B cell (primary cell): ENCODE data around the gene SMIM13. TPM values are rescaled to one million over a fixed set of nuclear protein-coding genes. Genes with fewer than 3 reads are reported as not detected.

Experiments
- ATAC-seq: fragments of 200-7000 bp; cut with Tn5 transposase; one replicate; pipeline ENCODE4 v1.10.0; 2021; ENCODE audit warnings: low read depth, mild to moderate bottlenecking, moderate number of reproducible peaks, moderate library complexity
- CTCF ChIA-PET: fragments of 350-600 bp; sonication (Branson Sonifier 250); formaldehyde crosslinking; loops from one replicate; lab custom pipeline; 2021; ENCODE audit warnings: antibody characterized with exemption, inconsistent platforms; lab: Charles Lee
- POLR2A ChIA-PET: fragments of 350-600 bp; sonication (Branson Sonifier 250); formaldehyde crosslinking; loops from one replicate; lab custom pipeline; 2021; ENCODE audit warnings: antibody characterized with exemption; lab: Charles Lee
- DNase-seq: peaks from one replicate; pipeline ENCODE4 v3.0.0; 2013
- H2AFZ ChIP-seq: 2 replicates; pipeline ENCODE4 v1.6.1; 2012; ENCODE audit warnings: mild to moderate bottlenecking, low read depth, low read length; ENCODE audit not compliant: insufficient read depth, poor library complexity, severe bottlenecking
- H3K27ac ChIP-seq, 2 donors: 1 replicate in 1 of 2; 2 replicates in 1 of 2; pipeline ENCODE4 v1.5.1; 2012 to 2013; ENCODE audit warnings: low read length in 2 of 2, mild to moderate bottlenecking in 2 of 2, moderate library complexity in 1 of 2
- H3K27me3 ChIP-seq, 4 experiments: fragments of 200-600 bp in 1 of 4; sonication (generic) in 1 of 4; replicated peaks in 1 of 4; 1 replicate in 2 of 4; 2 replicates in 2 of 4; pipeline versions ENCODE4 v1.6.1 to v1.7.0; 2013 to 2016; ENCODE audit warnings: low read length in 3 of 4, mild to moderate bottlenecking in 2 of 4, mixed read lengths in 1 of 4, moderate library complexity in 1 of 4; ENCODE audit not compliant: insufficient read depth in 4 of 4, control insufficient read depth in 3 of 4; ENCODE audit errors: control extremely low read depth in 1 of 4
- H3K36me3 ChIP-seq, 2 experiments: replicated peaks in 1 of 2; 1 replicate in 1 of 2; 2 replicates in 1 of 2; pipeline versions ENCODE4 v1.6.1 to v1.7.1; 2013; ENCODE audit warnings: low read length in 1 of 2; ENCODE audit not compliant: insufficient read depth in 2 of 2, control insufficient read depth in 1 of 2; ENCODE audit errors: control extremely low read depth in 1 of 2, extremely low read depth in 1 of 2
- H3K4me1 ChIP-seq, 2 donors: fragments of 200-600 bp in 1 of 2; sonication (generic) in 1 of 2; 1 replicate in 1 of 2; 2 replicates in 1 of 2; pipeline versions ENCODE4 v1.5.1 to v1.6.1; 2013 to 2017; ENCODE audit warnings: low read length in 2 of 2; ENCODE audit not compliant: control insufficient read depth in 2 of 2, insufficient read depth in 2 of 2
- H3K4me2 ChIP-seq: replicated peaks from 2 replicates; pipeline ENCODE3; 2012; ENCODE audit warnings: mild to moderate bottlenecking, low read depth, low read length; ENCODE audit not compliant: poor library complexity, severe bottlenecking
- H3K4me3 ChIP-seq, 5 experiments: fragments of 200-600 bp in 1 of 5; sonication (generic) in 1 of 5; 1 replicate in 3 of 5; 2 replicates in 2 of 5; pipeline versions ENCODE4 v1.5.1 to v1.7.0; 2011 to 2016; ENCODE audit warnings: low read length in 4 of 5, mild to moderate bottlenecking in 4 of 5, low read depth in 2 of 5, control low read depth in 1 of 5, moderate library complexity in 1 of 5; ENCODE audit not compliant: insufficient read depth in 1 of 5; ENCODE audit errors: control extremely low read depth in 1 of 5, extremely low read depth in 1 of 5
- H3K79me2 ChIP-seq: fragments of 200-600 bp; sonication (generic); one replicate; pipeline ENCODE4 v1.6.0; 2016; ENCODE audit warnings: low read length; ENCODE audit not compliant: control insufficient read depth, insufficient read depth
- H3K9ac ChIP-seq: fragments of 200-600 bp; sonication (generic); 2 replicates; pipeline ENCODE4 v1.6.1; 2017; ENCODE audit warnings: mild to moderate bottlenecking, low read length, moderate library complexity
- H3K9me3 ChIP-seq, 3 donors: one replicate each; pipeline versions ENCODE4 v1.6.1 to v1.7.1; 2013; ENCODE audit warnings: low read length in 2 of 3; ENCODE audit not compliant: control insufficient read depth in 2 of 3, insufficient read depth in 1 of 3; ENCODE audit errors: control extremely low read depth in 1 of 3
- H4K20me1 ChIP-seq: 2 replicates; pipeline ENCODE4 v1.6.0; 2012; ENCODE audit warnings: mild to moderate bottlenecking, low read length; ENCODE audit not compliant: insufficient read depth, control insufficient read depth, poor library complexity, severe bottlenecking
- H3K27ac Mint-ChIP-seq: one replicate; pipeline ENCODE4 v1.8.0; 2021; ENCODE audit warnings: mixed read lengths
- H3K27me3 Mint-ChIP-seq: one replicate; pipeline ENCODE4 v1.8.0; 2021; ENCODE audit warnings: mixed read lengths
- H3K4me1 Mint-ChIP-seq: one replicate; pipeline ENCODE4 v1.8.0; 2021; ENCODE audit warnings: mixed read lengths
- H3K4me3 Mint-ChIP-seq: one replicate; pipeline ENCODE4 v1.8.0; 2021; ENCODE audit warnings: mixed read lengths
- H3K9me3 Mint-ChIP-seq: one replicate; pipeline ENCODE4 v1.8.0; 2022; ENCODE audit warnings: mixed read lengths; ENCODE audit not compliant: insufficient read depth
- EZH2 ChIP-seq: IDR thresholded peaks from 2 replicates; pipeline ENCODE4 v1.6.1; 2012; ENCODE audit warnings: borderline replicate concordance, low read depth, mild to moderate bottlenecking, moderate library complexity, low read length; ENCODE audit not compliant: insufficient read depth, poor library complexity, severe bottlenecking
- WGBS: methylation state at CpG from one replicate; pipeline ENCODE4 v1.1.5; 2013; ENCODE audit warnings: missing lambda C conversion rate; ENCODE audit not compliant: insufficient coverage; 5-methylcytosine and 5-hydroxymethylcytosine counted together
- intact Hi-C: fragments of 100-400 bp; cut with micrococcal nuclease; formaldehyde crosslinking; loops from one replicate; pipeline ENCODE4 v1.10.0; 2022
- polyA plus RNA-seq: library from polyadenylated mRNA; depleted of rRNA; stranded (reverse); fragments of >200 nt; gene quantifications from 2 replicates; pipeline ENCODE4 v1.2.3, GENCODE V29; 2012
- total RNA-seq, 2 donors: library from RNA; stranded (reverse); fragments of 120-200 nt in 1 of 2; gene quantifications; 1 replicate in 1 of 2; 2 replicates in 1 of 2; pipeline versions ENCODE4 v1.2.3 to v1.2.4, GENCODE V29; 2013 to 2022
- TF ChIP-seq, protein P1 (sequence below): fragments of 200-600 bp; IDR thresholded peaks from one replicate; pipeline ENCODE4 v1.8.0; 2022; ENCODE audit warnings: antibody characterized with exemption, mild to moderate bottlenecking

Gene SMIM13
- total and polyA plus RNA-seq, 2 donors (not counting 1 experiment from before 2014, with no cell fraction given), result 2.1 to 5.5 TPM

DNA sequence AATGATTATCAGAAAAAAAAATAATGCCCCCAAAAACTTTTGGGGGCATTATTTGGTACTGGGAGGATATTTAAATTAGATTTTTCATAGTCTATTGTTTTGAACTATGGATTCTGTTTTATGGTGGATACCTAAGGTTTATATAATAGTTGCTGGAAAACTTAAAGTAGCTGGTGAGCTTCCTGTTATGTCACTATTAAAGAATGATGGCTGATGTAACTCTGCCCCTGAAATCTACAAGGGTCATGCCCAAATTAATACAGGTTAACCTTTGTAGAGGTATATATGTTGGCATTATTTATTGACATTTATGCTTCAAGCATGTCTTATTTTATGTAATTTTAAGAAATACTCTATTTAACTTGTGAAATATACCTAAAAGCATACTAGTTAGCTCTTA, 43.2 kb downstream of the SMIM13 start:
- Histone ChIP-seq H2AFZ (no peak overlapping the region), H3K36me3 (peaks cover 1 to 6% of the 10 kb centered on the region in 2 experiments), H3K4me3 (no peak overlapping the region), H3K9ac (no peak overlapping the region), H4K20me1 (no peaks in the 10 kb centered on the region), H3K4me1 (peaks cover 3% of the 10 kb centered on the region in 2 donors), H3K4me2 (no peak overlapping the region), H3K27ac (no peak overlapping the region), H3K79me2 (no peaks in the 10 kb centered on the region), H3K9me3 (no peaks in the 10 kb centered on the region), H3K27me3 (no peaks in the 10 kb centered on the region)
- H3K9me3 Mint-ChIP-seq, result no peaks in the 10 kb centered on the region
- intact Hi-C loops, result no loop called here
- CTCF ChIA-PET, result interaction anchor here (1.1 to 1.8 kb wide), 3 partner anchors 359 to 361 kb away, joined by 3 to 5 read pairs (median 3); no protein-coding TSS in a partner anchor
- H3K4me1 Mint-ChIP-seq, result peaks cover 12% of the 10 kb centered on the region
- POLR2A ChIA-PET, result no interaction called here
- ATAC-seq, result no peak
- H3K27me3 Mint-ChIP-seq, result no peaks in the 10 kb centered on the region
- DNase-seq, result no peak
- H3K4me3 Mint-ChIP-seq, result no peak overlapping the region
- H3K27ac Mint-ChIP-seq, result no peak overlapping the region
- TF ChIP-seq, protein P1, sequence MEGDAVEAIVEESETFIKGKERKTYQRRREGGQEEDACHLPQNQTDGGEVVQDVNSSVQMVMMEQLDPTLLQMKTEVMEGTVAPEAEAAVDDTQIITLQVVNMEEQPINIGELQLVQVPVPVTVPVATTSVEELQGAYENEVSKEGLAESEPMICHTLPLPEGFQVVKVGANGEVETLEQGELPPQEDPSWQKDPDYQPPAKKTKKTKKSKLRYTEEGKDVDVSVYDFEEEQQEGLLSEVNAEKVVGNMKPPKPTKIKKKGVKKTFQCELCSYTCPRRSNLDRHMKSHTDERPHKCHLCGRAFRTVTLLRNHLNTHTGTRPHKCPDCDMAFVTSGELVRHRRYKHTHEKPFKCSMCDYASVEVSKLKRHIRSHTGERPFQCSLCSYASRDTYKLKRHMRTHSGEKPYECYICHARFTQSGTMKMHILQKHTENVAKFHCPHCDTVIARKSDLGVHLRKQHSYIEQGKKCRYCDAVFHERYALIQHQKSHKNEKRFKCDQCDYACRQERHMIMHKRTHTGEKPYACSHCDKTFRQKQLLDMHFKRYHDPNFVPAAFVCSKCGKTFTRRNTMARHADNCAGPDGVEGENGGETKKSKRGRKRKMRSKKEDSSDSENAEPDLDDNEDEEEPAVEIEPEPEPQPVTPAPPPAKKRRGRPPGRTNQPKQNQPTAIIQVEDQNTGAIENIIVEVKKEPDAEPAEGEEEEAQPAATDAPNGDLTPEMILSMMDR, result no peak
- no peak for TF ChIP-seq EZH2

DNA sequence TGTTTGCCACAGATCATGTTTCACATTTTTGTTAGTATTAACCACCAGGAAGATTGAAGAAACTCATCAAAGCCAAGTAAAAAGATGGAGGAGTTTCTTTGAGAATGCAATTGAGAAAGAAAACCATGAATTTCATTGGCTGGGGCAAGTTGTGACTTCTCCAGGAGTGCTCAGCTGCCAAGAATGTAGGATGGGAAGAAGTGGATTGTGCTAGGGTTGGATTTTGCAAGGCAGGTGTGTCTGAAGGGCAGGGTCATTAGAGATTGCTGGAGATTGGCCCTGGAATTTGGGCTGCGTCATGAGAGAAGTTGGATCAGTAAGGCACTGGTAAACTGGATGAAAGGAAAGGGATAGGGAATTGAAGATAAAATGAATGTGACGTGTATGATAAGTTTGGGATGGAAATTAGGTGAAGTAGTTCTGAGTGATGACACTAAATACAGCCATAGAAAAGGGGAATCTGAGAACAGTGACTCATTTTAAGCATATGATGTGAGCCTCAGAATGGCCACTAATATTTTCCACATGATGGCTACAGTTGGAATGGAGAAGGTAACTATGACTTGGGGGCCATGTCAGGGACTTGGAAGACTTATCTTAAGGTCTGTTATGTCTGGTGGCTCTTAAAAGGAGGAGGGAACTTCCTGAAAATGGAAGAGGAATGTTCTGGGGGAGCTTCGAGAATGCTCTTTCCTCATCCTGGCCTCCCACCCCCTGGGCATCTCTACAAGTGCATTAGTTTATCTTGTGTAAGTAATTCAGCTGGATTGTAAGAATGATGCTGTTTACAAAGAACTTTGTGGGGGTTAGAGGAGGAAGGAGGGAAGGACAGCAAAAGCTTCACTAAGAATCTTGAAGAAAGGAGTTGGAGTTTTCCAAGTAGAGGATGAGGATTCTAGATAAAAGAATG, 45.7 kb downstream of the SMIM13 start:
- no peaks in the 10 kb centered on the region for H3K79me2 ChIP-seq
- H4K20me1 ChIP-seq, result no peaks in the 10 kb centered on the region
- no peak overlapping the region for H2AFZ ChIP-seq
- H3K4me3 Mint-ChIP-seq, result no peak overlapping the region
- ChIA-PET POLR2A (no interaction called here), CTCF (interaction anchor here (1.1 kb wide), 1 partner anchor 15 kb away, joined by 3 read pairs; no protein-coding TSS in a partner anchor)
- H3K4me3 ChIP-seq, result no peak overlapping the region
- TF ChIP-seq, protein P1, result no peak
- no peak for TF ChIP-seq EZH2
- H3K9me3 ChIP-seq, result no peaks in the 10 kb centered on the region
- no peaks in the 10 kb centered on the region for H3K27me3 ChIP-seq
- H3K4me1 ChIP-seq, result peaks cover 2 to 3% of the 10 kb centered on the region in 2 donors
- H3K9ac ChIP-seq, result no peak overlapping the region
- no peak for DNase-seq
- no peaks in the 10 kb centered on the region for H3K27me3 Mint-ChIP-seq
- WGBS, result 83% methylated on average over 2 of the region's 3 CpGs
- H3K4me1 Mint-ChIP-seq, result peaks cover 10% of the 10 kb centered on the region
- no peak overlapping the region for H3K4me2 ChIP-seq
- H3K36me3 ChIP-seq, result peaks cover 1 to 6% of the 10 kb centered on the region in 2 experiments
- ATAC-seq, result no peak
- intact Hi-C loops, result no loop called here
- no peak overlapping the region for H3K27ac ChIP-seq
- H3K27ac Mint-ChIP-seq, result no peak overlapping the region
- H3K9me3 Mint-ChIP-seq, result no peaks in the 10 kb centered on the region
